Measurements from ENCODE around the gene REG4.
"Not testable (repeated sequence)": the region's sequence is repeated elsewhere in the genome, so short reads cannot be mapped to it uniquely, and the experiment has no call there.

REG4 gene

GRCh38 chr1:119834990-119835389 is 23.7 kb upstream of the REG4 start:
- Histone ChIP-seq H3K4me2 (no peak overlapping the region; a peak in 1 of 22 replicates), H3K27me3 (no peaks in the 10 kb centered on the region), H3K4me1 (peaks cover 0 to 38% (median 29%) of the 10 kb centered on the region in 10 experiments; a peak in 17 of 20 replicates), H3K36me3 (no peaks in the 10 kb centered on the region), H3K27ac (no peak overlapping the region), H3K9me3 (replicated peaks in 1 of 11) (0 out of 22 replicates have a peak, but pooled peaks cover 0 to 3% (median 0%) of the 10 kb centered on the region in 11 experiments), H3K4me3 (no peak overlapping the region), H3K9ac (no peak overlapping the region), H4K20me1 (no peaks in the 10 kb centered on the region)
- no peak for TF ChIP-seq Cebpa-rat (IDR thresholded peaks at IDR 0.05)

GRCh38 chr1:119831027-119831426 is 19.8 kb upstream of the REG4 start:
- H3K27ac ChIP-seq = no peak overlapping the region
- no peaks in the 10 kb centered on the region for H3K36me3 ChIP-seq
- no peaks in the 10 kb centered on the region for H3K27me3 ChIP-seq
- H3K4me3 ChIP-seq = no peak overlapping the region
- H4K20me1 ChIP-seq = no peaks in the 10 kb centered on the region
- H3K4me2 ChIP-seq = no peak overlapping the region
- no peak for TF ChIP-seq Cebpa-rat (IDR thresholded peaks at IDR 0.05)
- no peak overlapping the region for H3K9ac ChIP-seq
- H3K4me1 ChIP-seq = peaks cover 0 to 20% (median 8%) of the 10 kb centered on the region in 10 experiments; a peak in 14 of 20 replicates
- 0 out of 22 replicates have a peak, but pooled peaks cover 0 to 3% (median 0%) of the 10 kb centered on the region in 11 experiments for H3K9me3 ChIP-seq (replicated peaks in 1 of 11)

GRCh38 chr1:119829625-119830024 is 18.4 kb upstream of the REG4 start:
- no peak overlapping the region for H3K27ac ChIP-seq
- H3K9me3 ChIP-seq (replicated peaks in 1 of 11) = peaks cover 0 to 3% (median 0%) of the 10 kb centered on the region in 11 experiments; a peak in 1 of 22 replicates
- TF ChIP-seq Cebpa-rat (IDR thresholded peaks at IDR 0.05) = no peak
- H3K27me3 ChIP-seq = no peaks in the 10 kb centered on the region
- H3K36me3 ChIP-seq = no peaks in the 10 kb centered on the region
- peak overlapping the region in 5 of 11 experiments; percentile 7 to 39 (median 27); a peak in 9 of 22 replicates for H3K4me2 ChIP-seq
- no peaks in the 10 kb centered on the region for H4K20me1 ChIP-seq
- H3K4me3 ChIP-seq = no peak overlapping the region
- H3K9ac ChIP-seq = no peak overlapping the region
- peaks cover 0 to 10% (median 3%) of the 10 kb centered on the region in 10 experiments; a peak in 8 of 20 replicates for H3K4me1 ChIP-seq

- Histone ChIP-seq H3K4me2 (peak overlapping the region in 4 of 11 experiments; percentile 7 to 39 (median 30); a peak in 5 of 22 replicates), H3K4me1 (peaks cover 0 to 10% (median 3%) of the 10 kb centered on the region in 10 experiments; a peak in 8 of 20 replicates)
- H3K36me3 ChIP-seq; H3K27ac ChIP-seq; H3K9me3 ChIP-seq (replicated peaks in 1 of 11); H3K27me3 ChIP-seq; H4K20me1 ChIP-seq; H3K9ac ChIP-seq; H3K4me3 ChIP-seq: not testable (repeated sequence)
Measured at GRCh38 chr1:119829006-119829405, 17.7 kb upstream of the REG4 start.

- H3K4me3 ChIP-seq = no peak overlapping the region
- no peaks in the 10 kb centered on the region for H4K20me1 ChIP-seq
- H3K27me3 ChIP-seq = no peaks in the 10 kb centered on the region
- no peaks in the 10 kb centered on the region for H3K36me3 ChIP-seq
- no peak for TF ChIP-seq Cebpa-rat (IDR thresholded peaks at IDR 0.05)
- peaks cover 0 to 3% (median 0%) of the 10 kb centered on the region in 11 experiments; a peak in 1 of 22 replicates for H3K9me3 ChIP-seq (replicated peaks in 1 of 11)
- H3K9ac ChIP-seq = no peak overlapping the region
- peaks cover 0 to 10% (median 3%) of the 10 kb centered on the region in 10 experiments; a peak in 8 of 20 replicates for H3K4me1 ChIP-seq
- no peak overlapping the region for H3K27ac ChIP-seq
- H3K4me2 ChIP-seq = no peak overlapping the region
Measured at GRCh38 chr1:119828266-119828665, 17.0 kb upstream of the REG4 start.

- Histone ChIP-seq H3K27me3 (no peaks in the 10 kb centered on the region), H3K9ac (no peak overlapping the region), H4K20me1 (no peaks in the 10 kb centered on the region), H3K27ac (no peak overlapping the region), H3K4me2 (no peak overlapping the region), H3K4me1 (peaks cover 0 to 10% (median 3%) of the 10 kb centered on the region in 10 experiments; a peak in 8 of 20 replicates), H3K4me3 (no peak overlapping the region), H3K9me3 (replicated peaks in 1 of 11) (peaks cover 0 to 3% (median 0%) of the 10 kb centered on the region in 11 experiments; a peak in 1 of 22 replicates), H3K36me3 (no peaks in the 10 kb centered on the region)
- TF ChIP-seq Cebpa-rat (IDR thresholded peaks at IDR 0.05) = no peak
Measured at GRCh38 chr1:119827010-119827409, 15.8 kb upstream of the REG4 start.

GRCh38 chr1:119822406-119822805 is 11.1 kb upstream of the REG4 start:
- no peaks in the 10 kb centered on the region for H3K36me3 ChIP-seq
- H3K27me3 ChIP-seq = no peaks in the 10 kb centered on the region
- no peaks in the 10 kb centered on the region for H3K4me1 ChIP-seq
- no peak for TF ChIP-seq Cebpa-rat (IDR thresholded peaks at IDR 0.05)
- H4K20me1 ChIP-seq = no peaks in the 10 kb centered on the region
- H3K9me3 ChIP-seq (replicated peaks in 1 of 11) = no peaks in the 10 kb centered on the region; a peak in 1 of 22 replicates
- no peak overlapping the region for H3K27ac ChIP-seq
- H3K4me2 ChIP-seq = no peak overlapping the region
- H3K9ac ChIP-seq = no peak overlapping the region
- no peak overlapping the region for H3K4me3 ChIP-seq

- Histone ChIP-seq H3K36me3 (no peaks in the 10 kb centered on the region), H3K9ac (no peak overlapping the region), H3K4me3 (no peak overlapping the region), H4K20me1 (no peaks in the 10 kb centered on the region), H3K4me2 (no peak overlapping the region), H3K4me1 (no peaks in the 10 kb centered on the region), H3K27me3 (no peaks in the 10 kb centered on the region), H3K27ac (no peak overlapping the region), H3K9me3 (replicated peaks in 1 of 11) (no peaks in the 10 kb centered on the region)
- no peak for TF ChIP-seq Cebpa-rat (IDR thresholded peaks at IDR 0.05)
Measured at GRCh38 chr1:119818181-119818580, 6.9 kb upstream of the REG4 start.

GRCh38 chr1:119816407-119816806 is 5.1 kb upstream of the REG4 start:
- Histone ChIP-seq H4K20me1 (no peaks in the 10 kb centered on the region), H3K4me1 (no peaks in the 10 kb centered on the region), H3K36me3 (no peaks in the 10 kb centered on the region), H3K9ac (no peak overlapping the region), H3K4me2 (no peak overlapping the region), H3K27ac (no peak overlapping the region), H3K4me3 (no peak overlapping the region), H3K9me3 (replicated peaks in 1 of 11) (no peaks in the 10 kb centered on the region), H3K27me3 (no peaks in the 10 kb centered on the region)
- no peak for TF ChIP-seq Cebpa-rat (IDR thresholded peaks at IDR 0.05)

- Histone ChIP-seq H3K36me3 (no peaks in the 10 kb centered on the region), H3K4me2 (no peak overlapping the region), H4K20me1 (no peaks in the 10 kb centered on the region), H3K9me3 (replicated peaks in 1 of 11) (no peaks in the 10 kb centered on the region), H3K4me3 (no peak overlapping the region), H3K27me3 (no peaks in the 10 kb centered on the region), H3K4me1 (no peaks in the 10 kb centered on the region), H3K27ac (no peak overlapping the region), H3K9ac (no peak overlapping the region)
- TF ChIP-seq Cebpa-rat (IDR thresholded peaks at IDR 0.05) = no peak
Measured at GRCh38 chr1:119815928-119816327, 4.7 kb upstream of the REG4 start.
